ENCODE measurements around the gene RNF121. TPM values are rescaled to one million over a fixed set of nuclear protein-coding genes. Genes with fewer than 3 reads are reported as not detected.
A peak's percentile ranks its signal among the peaks of the same experiment; 100 is the strongest.

RNF121 gene
- total RNA-seq, 2 donors from 2014 or later, result 25.9 to 26.9 TPM

DNA sequence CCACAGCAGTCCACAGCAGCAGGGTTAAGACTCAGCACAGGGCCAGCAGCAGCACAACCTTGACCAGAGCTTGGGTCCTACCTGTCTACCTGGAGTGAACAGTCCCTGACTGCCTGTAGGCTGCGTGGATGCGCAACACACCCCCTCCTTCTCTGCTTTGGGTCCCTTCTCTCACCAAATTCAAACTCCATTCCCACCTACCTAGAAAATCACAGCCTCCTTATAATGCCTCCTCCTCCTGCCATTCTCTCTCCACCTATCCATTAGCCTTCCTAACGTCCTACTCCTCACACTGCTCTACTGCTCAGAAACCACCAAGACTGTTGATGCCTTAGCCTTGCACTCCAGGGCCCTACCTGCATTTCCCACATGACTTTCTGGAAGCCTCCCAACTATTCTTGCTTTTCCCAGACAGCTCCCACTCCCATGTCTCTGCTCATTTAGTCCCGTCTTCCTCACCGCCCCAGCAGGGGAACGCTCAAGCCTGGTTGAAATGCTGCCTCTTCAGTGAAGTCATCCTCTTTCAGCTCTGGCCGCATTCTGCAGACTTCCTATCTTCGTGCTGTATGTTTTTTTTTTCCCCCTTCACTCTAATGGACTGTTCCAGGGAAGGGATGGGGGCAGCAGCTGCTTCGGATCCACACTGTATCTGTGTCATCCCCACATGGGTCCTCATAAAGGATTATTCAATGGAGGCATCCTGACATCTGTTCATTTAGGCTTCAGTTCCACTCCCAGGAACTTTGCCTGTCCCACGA is 73.2 kb downstream of the RNF121 start:
- DNase-seq, result no peak
- intact Hi-C loops (cut with DNase I), result no loop called here
- ATAC-seq, result no peak

DNA sequence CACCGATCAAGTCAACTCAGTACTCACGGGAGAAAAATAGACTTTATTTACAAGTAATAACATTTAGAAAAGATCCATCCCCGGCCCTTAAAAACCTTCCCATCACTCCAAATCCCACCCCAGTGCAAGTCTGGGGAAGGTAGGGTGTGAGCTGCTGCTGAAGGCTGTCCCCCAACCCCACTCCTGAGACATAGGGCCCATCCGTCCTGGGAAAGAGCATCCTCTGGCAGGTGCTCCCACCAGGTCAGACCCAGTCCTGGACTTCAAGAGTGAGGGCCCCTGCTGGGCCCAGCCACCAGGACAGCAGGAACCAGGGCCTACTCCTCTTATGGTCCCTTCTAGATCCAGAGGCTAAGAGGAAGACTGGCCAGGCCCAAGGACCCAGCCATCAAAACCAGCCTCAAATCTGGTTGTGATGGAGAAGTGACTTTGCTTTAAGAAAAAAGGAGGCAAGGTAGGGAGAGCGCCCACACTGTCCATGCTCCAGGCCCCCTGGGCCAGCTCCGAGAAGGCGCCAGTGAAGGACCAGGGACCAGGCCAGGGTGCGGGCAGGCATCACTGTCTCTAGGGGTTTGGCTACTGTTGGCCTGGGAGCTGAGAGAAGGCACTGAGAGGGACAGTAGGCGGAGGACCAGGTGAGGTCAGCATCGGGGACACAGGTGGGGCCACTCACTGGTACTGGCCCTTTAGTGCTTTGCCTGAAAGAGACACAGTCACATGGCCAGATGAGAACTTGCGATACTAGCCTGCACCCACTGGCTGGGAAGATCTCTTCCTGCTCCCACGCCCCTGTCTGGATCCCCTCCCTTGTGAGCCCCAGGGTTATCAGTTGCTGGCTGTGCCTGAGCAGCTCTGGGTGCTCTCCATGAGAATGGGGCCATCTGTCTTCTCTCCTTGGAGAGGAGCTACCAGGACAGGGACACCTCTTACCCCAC is 74.3 kb downstream of the RNF121 start:
- intact Hi-C loops (cut with DNase I), result no loop called here
- DNase-seq (no peak), ATAC-seq (no peak)

DNA sequence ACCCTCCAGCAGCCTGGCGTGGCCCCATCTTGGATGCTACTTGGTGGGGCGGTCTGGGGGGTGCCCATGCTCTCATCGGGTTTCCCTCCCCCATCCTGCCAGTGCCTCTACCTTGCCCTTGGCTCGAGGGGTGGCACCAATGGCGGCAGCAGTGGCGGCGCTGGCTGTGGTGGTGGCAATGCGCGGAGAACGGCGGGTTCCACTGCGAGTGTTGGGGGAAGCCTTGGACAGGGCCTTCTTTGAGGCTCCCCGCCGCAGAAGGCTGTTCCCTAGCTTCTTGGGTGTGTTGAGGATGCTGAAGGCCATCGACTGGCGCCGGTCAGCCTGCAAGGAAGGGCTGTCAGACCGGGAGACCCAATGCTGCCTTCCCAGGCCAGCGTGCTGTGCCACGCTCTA is 74.9 kb downstream of the RNF121 start:
- DNase-seq, result no peak
- ATAC-seq, result no peak
- intact Hi-C loops (cut with DNase I), result no loop called here

DNA sequence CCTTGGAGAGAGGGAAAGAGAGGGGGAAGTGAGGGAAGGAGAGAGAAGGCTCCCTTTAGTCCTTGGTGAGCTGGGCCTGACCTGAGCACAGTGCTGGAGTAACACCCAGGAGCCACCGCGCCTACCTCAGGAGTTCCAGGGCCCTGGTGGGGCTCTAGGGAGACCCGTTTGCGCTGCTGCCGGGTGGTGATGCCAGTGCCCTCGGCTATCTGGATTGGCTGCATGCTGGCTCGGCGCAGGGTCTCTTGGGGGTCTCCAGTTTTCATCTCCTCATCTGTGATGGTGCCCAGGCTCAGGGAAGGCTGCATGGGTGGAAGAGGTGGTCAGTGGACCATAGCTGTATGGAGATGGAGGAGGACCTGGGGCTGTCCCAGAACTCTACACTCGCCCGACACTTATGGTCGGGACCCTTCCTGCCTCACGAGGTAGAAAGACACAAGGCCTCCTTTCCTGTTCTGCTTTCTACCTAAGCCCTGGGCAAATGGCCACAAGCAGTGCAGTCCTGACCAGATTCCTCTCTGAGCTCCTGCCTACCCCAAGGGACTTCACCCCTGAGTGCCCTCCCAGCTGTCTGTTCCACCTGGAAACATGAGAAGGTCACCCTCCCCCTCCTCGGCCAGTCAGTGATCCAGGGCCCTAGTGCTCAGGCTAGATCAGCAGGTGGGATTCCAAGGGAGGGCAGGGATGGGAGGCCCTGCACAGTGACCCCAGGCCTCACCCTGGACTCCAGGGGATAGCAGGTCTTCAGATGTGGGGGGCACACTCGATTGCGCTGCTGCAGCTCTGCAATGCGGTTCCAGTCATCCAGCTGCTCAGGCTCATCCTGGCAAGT is 75.9 kb downstream of the RNF121 start:
- no peak for ATAC-seq
- no peak for DNase-seq
- intact Hi-C loops (cut with DNase I), result no loop called here

DNA sequence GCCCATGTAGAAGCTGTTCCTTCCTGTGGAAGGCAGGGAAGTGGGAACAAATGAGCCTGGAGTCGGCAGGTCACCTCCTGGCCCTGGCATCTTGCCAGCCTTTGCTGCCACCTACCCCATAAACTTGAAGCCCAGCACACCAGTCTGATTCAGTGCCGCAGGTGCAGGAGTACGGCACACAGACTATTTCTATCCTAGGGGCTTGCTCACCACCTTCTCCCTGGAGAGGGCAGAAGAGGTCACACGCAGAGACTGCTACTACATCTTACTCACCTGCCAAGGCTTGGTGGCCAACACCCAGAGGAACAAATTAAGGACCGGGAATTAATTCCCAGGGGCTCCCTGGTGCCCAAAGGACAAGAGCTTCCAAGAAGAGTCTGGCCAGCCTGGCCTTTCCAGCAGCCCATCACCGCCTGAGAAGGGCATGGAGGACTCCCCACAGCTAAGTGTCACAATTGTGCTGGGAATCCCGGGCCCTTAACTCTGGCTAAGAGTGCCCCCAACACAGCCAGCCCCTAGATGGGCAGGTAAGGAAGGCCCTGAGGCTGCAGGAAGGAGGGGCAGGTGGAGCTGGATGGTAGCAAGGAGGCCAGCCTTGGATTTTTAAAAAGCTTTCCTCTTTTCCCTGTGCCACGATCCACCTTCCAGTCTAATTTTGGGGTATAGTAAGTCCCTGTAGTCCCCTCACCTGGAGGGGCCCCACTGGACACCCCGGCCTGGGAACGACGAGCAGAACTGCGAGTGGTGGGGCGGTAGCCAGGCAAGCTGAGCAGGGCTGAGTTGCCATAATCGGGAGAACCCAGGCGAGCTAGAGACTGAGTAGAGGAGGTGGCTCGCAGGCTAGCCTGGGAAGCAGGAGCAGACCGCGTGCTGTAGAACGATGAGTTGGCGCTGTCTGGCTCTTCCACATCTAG is 76.8 kb downstream of the RNF121 start:
- ATAC-seq (no peak), DNase-seq (no peak)
- intact Hi-C loops (cut with DNase I), result no loop called here

DNA sequence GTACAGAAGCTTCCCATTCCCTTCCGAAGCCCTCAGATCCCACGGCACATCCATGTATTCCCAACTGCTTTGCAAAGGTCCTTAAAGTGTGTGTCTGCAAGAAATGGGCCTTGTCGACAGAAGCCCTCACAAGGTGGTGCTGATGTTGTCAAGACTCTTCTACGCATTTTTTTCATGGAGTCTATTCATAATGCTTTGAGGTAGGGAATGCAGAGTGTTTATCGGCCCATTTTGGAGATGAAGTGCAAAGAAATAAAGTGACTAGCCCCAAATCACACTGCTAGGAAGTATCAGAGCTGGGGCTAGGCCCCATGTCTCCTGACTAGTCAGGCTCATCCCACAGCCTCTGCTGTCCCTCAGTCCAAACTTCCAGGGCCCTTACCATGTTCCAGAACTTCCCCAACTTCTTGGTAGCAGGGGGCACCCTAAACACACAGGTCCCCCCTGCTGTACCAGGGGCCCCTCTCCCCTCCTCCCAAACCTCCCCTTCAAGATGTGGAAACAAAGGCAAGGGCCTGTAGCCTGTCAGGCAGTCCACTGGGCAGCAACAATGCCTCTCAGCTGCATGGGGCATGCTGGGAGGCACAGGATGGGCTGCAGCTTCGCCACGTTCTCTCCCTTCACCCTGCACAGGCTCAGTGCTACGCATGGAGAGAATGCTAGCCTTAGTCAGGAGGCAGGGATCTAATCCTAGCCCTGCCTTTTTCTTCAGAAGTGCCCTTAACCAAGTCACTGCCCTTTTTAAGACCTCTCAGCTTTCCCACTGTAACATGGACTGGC is 77.7 kb downstream of the RNF121 start:
- intact Hi-C loops (cut with DNase I), result no loop called here
- no peak for ATAC-seq

DNA sequence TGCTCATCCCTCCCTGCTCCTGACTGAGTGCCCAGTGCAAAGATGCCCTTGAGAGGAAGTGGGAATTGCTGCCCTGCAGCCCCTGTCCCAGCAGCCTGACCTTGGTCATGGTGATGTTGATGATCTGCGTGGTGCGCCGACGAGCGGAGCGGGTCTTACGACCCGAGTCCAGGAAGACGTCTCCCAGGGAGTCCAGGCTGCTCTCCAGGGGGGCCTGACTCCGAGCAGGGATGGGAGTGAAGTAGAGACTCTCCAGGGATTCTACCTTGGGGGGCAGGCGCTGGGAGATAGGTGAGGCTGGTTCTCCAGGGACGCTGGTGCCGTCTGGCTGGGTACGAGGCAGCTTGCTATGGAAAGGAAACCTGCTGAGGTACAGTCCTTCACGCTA is 78.2 kb downstream of the RNF121 start:
- ATAC-seq, result no peak

More for the DNA sequence above, 77.7 kb downstream of the RNF121 start:
- no peak for DNase-seq

DNA sequence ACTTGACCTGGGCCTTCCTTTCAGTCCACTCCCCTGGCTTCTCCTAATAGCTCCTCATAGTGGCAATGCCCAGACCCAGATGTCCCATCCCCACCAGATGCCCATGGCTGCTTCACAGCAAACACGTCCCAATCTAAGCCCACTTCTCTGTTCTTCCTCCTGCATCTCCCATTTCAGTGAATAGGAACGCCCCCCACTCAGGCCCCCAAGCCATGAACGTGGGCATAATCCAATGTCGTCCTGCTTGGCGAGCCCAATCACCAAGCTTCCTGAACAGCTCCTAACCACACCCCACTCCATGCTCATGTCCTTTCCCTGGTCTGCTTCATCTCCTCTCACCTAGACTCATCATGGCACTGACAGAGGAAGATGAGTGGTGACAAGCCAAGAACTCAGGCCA is 78.7 kb downstream of the RNF121 start:
- intact Hi-C loops (cut with DNase I), result no loop called here
- ATAC-seq, result no peak
- no peak for DNase-seq

More for the DNA sequence above, 78.2 kb downstream of the RNF121 start:
- intact Hi-C loops (cut with DNase I), result no loop called here
- no peak for DNase-seq

DNA sequence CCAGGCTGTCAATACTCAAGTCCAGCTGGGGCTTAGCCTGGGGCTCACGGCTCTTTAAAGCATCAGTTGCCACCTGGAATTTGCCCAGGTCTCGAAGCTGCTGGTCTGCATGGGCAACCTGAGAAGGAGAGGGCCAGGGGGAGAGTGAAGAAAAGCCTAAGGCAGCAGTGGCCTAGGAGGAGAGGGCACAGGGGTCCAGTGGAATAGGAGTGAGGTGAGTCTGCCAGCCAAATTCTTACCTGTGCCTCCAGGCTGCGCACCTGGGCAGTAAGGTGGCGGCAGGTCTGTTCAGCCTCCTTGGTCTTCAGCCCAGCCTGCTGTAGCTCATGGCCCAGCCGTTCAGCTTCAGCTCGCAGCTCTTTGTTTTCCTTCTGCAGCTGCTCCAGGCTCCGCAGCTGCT is 79.9 kb downstream of the RNF121 start:
- no peak for ATAC-seq

DNA sequence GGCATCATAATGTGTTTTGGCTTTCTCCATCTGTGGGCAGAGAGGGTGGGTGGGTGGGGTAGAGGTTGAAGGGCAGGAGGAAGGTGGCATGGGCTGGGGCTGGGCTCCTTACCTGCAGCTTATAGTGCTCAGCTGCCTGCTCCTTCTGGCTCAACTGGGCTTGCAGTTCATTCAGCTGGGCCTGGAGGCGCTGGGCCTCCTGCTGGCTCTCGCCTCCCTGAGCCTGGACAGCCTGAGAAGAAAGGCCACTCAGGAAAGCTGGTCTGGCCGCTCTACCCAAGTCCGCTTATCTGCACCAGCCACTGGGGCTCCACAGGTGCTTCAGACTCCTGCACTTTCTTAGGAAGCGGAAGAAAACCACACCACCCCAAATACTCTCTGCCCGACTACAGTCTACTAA is 80.3 kb downstream of the RNF121 start:
- ATAC-seq, result no peak
- DNase-seq, result no peak
- intact Hi-C loops (cut with DNase I), result no loop called here

More for the DNA sequence above, 79.9 kb downstream of the RNF121 start:
- intact Hi-C loops (cut with DNase I), result no loop called here
- no peak for DNase-seq

DNA sequence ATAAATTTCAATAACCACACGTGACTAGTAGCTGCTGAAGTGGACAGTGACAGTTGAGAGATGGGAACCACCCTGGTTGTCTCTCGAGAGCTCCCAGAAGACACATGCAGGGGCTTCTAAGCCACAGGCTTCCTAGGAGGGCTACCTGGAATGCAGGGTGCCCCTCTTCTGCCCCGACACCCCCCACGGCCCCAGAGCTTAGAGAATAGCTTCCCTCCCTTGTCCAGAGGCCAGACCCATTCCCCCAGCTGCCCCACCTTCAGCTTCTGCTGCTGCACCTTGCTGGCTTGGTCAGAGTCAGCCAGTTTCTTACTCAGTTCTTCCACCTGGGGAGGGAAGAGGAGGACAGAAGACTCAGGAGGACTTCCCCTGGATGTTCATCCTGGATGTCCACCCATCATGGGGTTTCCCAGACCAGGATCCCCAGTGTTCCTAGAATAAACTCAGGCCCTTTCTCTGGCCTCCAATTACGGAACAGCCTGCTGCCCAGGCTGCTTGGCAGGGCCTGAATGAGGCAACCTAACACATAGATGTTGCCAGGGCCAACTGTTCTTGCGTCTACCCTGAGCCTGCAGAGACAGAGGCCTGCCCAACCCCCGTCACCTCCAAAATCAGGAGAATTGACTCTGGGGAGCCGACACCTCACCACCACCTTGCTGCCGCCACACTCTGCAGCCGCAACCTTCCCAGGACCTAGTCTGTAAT is 81.8 kb downstream of the RNF121 start:
- ATAC-seq (peak in 1 of 2 donors; percentile 24), DNase-seq (no peak)

DNA sequence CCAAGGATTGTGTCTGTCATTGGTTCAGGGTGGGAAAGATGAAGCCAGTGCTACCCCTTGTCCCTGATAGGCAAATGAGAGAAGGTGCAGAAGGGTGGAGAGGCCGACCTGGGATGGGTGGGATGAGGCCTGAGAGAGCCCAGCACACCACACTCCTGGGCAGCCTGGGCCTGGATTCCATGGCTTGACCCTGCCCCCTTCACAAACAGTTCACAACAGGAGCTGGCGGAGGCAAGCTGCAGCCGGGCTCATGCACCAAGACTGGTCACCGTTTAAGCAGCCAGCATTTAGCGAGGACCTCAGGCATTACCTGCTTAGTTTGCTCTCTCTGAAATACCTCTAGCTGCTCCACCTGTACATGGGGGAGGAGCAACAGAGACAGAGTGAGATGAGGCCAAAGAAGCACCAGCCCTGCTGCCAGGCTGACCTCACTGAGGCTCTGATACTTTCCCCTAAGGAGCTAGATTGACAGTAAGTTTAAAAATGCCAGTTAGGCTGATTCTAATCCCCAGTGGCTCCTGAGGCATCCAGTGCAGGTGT is 83.3 kb downstream of the RNF121 start:
- no peak for DNase-seq
- intact Hi-C loops (cut with DNase I), result no loop called here
- no peak for ATAC-seq

More for the DNA sequence above, 81.8 kb downstream of the RNF121 start:
- intact Hi-C loops (cut with DNase I), result no loop called here

DNA sequence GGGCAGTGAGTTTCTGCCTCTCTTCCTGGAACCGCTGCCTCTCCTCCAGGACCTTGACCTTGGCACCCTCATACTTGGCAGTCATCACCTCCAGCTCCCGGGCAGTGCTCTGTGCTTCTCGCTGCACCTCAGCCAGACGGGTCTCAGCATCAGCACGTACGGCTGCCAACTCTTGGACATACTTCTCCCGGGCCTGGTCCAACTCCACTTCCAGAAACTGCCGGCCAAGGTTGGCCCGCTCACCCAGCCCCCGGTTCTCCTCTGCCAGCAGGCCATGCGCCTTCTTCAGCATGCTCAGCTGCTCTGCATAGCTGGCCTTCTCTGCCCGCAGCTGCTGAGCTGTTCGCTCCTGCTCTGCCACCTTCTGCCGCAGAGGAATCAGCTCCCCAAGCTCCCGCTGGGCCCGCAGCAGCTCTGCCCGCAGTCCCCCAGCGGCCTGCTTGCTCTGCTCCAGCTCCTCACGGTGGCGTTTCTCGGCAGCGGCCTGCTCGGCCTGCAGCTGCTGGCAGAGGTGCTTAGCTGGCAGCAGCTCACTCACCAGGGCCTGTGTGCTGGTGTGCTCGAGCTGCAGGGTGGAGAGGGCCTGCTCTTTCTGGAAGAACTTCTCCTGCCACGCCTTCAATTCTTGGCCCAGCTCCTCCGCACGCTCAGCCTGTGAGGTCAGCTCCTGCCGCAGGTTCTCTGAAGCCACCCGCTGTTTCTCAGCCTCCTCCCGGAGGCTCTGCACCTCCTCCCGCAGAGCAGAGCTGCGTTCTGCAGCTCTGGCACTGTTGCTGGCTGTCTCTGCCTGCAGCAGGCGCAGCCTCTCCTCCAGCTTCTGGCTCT is 84.3 kb downstream of the RNF121 start:
- ATAC-seq (peak; percentile 78 to 87), DNase-seq (peak; percentile 76)
- intact Hi-C loops (cut with DNase I), result no loop called here

DNA sequence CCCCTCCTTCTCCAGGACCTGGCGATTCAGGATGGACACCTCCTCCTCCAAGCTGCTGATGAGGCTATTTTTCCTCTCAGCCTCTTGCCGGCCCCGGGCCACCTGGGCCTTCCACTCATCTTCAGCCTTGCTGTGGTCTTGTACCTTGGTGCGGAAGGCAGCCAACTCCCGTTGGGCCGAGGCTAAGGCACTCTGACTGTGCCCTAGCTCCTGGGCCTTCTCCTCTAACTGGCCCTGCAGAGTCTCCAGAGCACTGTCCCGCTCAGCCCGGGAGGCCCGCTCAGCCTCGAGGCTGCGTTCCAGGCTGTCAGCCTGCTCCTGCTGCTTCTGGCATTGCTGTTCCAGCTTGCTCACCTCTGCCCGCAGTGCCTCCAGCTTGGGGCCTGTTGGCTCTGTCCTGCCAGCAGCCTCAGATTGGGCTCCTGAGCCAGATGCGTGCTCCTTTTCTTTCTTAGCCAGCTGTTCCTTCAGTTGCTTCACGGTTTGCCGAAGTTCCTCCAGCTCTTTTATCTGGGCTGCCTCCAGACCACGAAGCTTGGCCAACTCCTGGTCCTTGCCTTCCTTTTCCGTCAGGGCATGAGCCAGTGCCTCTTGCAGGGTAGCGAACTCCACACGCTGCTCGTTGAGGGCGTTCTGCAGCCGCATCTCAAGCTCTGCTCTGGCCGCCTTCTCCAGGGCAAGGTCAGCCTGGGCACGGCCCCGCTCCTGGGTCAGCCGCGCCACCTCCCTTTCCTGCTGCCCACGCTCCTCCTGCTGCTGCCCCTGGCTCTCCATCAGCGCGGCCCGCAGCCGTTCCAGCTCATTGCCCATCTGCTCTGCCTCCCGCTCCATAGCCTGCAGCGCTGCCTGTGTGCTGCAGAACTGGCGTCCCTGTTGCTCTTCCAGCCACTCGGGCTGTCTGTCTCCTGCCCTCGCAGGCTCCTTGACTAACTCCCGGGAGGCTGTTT is 85.2 kb downstream of the RNF121 start:
- ATAC-seq, result peak; percentile 4 to 27
- intact Hi-C loops (cut with DNase I), result no loop called here
- no peak for DNase-seq

DNA sequence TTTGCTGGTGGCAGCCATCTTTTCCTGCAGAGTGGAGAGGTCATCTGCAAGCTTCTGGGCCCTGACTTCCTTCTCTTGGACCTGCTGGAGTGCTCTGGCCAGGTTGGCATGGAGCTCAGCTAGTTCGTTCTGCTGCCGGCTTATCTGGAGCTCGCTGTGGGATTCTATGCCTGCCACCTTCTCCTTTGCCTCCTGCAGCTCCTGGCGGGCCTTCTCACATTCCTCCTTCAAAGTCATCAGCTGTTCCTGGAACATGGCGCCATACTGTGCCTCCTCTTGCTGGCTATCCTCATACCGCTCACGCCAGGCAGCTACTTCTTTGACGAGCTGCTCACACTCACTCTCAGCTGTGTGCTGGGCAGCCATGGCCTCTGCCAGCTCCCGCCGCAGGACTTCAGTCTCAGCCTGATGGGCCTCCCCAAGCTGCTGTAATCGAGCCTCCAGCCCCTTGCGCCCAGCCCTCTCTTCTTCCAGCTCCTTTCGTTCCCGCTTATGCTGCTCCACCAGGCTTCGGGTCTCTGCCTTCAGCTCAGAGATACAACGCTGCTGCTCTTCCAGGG is 86.0 kb downstream of the RNF121 start:
- DNase-seq (no peak), ATAC-seq (no peak)
- intact Hi-C loops (cut with DNase I), result no loop called here
